H9 (cell line): ENCODE measurements around the gene EXO1. TPM values are rescaled to one million over a fixed set of nuclear protein-coding genes. Genes with fewer than 3 reads are reported as not detected.

Source experiments
- DNase-seq: peaks from one replicate; pipeline ENCODE4 v3.0.0-alpha.2; 2017
- H2AFZ ChIP-seq: one replicate; pipeline ENCODE4 v1.6.1; 2013; ENCODE audit warnings: mild to moderate bottlenecking, low read length, control low read depth, moderate library complexity
- H2AK5ac ChIP-seq: 2 replicates; pipeline ENCODE4 v1.6.1; 2013; ENCODE audit warnings: low read length, control low read depth, mixed read lengths; ENCODE audit not compliant: insufficient read length
- H2BK120ac ChIP-seq: one replicate; pipeline ENCODE4 v1.6.1; 2013; ENCODE audit warnings: low read depth, mild to moderate bottlenecking, low read length, control low read depth, inconsistent platforms; ENCODE audit not compliant: poor library complexity, severe bottlenecking
- H2BK12ac ChIP-seq: 2 replicates; pipeline ENCODE4 v1.6.1; 2013; ENCODE audit warnings: low read length, control low read depth, mixed read lengths, low read depth; ENCODE audit not compliant: insufficient read length
- H2BK15ac ChIP-seq: 2 replicates; pipeline ENCODE4 v1.6.1; 2013; ENCODE audit warnings: low read depth, low read length, control low read depth
- H2BK20ac ChIP-seq: one replicate; pipeline ENCODE4 v1.6.1; 2013; ENCODE audit warnings: low read depth, mild to moderate bottlenecking, low read length, control low read depth, inconsistent platforms; ENCODE audit not compliant: poor library complexity, severe bottlenecking
- H2BK5ac ChIP-seq: 2 replicates; pipeline ENCODE4 v1.6.1; 2013; ENCODE audit warnings: low read length, control low read depth, mixed read lengths; ENCODE audit not compliant: insufficient read length
- H3K14ac ChIP-seq: 2 replicates; pipeline ENCODE4 v1.6.1; 2013; ENCODE audit warnings: low read length, control low read depth; ENCODE audit not compliant: insufficient read depth
- H3K18ac ChIP-seq: 2 replicates; pipeline ENCODE4 v1.6.1; 2013; ENCODE audit warnings: low read depth, mild to moderate bottlenecking, mixed read lengths, low read length, control low read depth; ENCODE audit not compliant: insufficient read length
- H3K23ac ChIP-seq: 2 replicates; pipeline ENCODE4 v1.6.1; 2013; ENCODE audit warnings: low read length, control low read depth, mixed read lengths, low read depth; ENCODE audit not compliant: insufficient read length
- H3K23me2 ChIP-seq: 2 replicates; pipeline ENCODE4 v1.6.1; 2013; ENCODE audit warnings: low read depth, mild to moderate bottlenecking, mixed read lengths, low read length, control low read depth; ENCODE audit not compliant: insufficient read length, poor library complexity, severe bottlenecking
- H3K27ac ChIP-seq: 2 replicates; pipeline ENCODE4 v1.5.1; 2013; ENCODE audit warnings: low read length, control low read depth, mixed read lengths, low read depth; ENCODE audit not compliant: insufficient read length
- H3K27me3 ChIP-seq: 2 replicates; pipeline ENCODE4 v1.6.1; 2013; ENCODE audit warnings: low read length, control low read depth, inconsistent platforms; ENCODE audit not compliant: insufficient read depth
- H3K4ac ChIP-seq: 2 replicates; pipeline ENCODE4 v1.6.1; 2013; ENCODE audit warnings: low read depth, mild to moderate bottlenecking, control low read depth, inconsistent platforms, low read length, moderate library complexity
- H3K4me1 ChIP-seq: 2 replicates; pipeline ENCODE4 v1.6.1; 2013; ENCODE audit warnings: low read length, control low read depth, inconsistent platforms; ENCODE audit not compliant: insufficient read depth
- H3K4me2 ChIP-seq: 2 replicates; pipeline ENCODE4 v1.6.1; 2013; ENCODE audit warnings: low read length, control low read depth, mixed read lengths; ENCODE audit not compliant: insufficient read length, insufficient read depth
- H3K56ac ChIP-seq: 2 replicates; pipeline ENCODE4 v1.6.1; 2013; ENCODE audit warnings: low read depth, mild to moderate bottlenecking, mixed read lengths, low read length, control low read depth; ENCODE audit not compliant: insufficient read length
- H3K79me1 ChIP-seq: 2 replicates; pipeline ENCODE4 v1.6.1; 2013; ENCODE audit warnings: low read depth, mild to moderate bottlenecking, moderate library complexity, low read length, control low read depth, inconsistent platforms; ENCODE audit not compliant: insufficient read depth, poor library complexity, severe bottlenecking
- H3K79me2 ChIP-seq: 2 replicates; pipeline ENCODE4 v1.6.1; 2013; ENCODE audit warnings: low read length, control low read depth, inconsistent platforms; ENCODE audit not compliant: insufficient read depth
- H3K9ac ChIP-seq: 2 replicates; pipeline ENCODE4 v1.6.1; 2013; ENCODE audit warnings: low read length, control low read depth, mixed read lengths; ENCODE audit not compliant: insufficient read length; ENCODE audit errors: extremely low read depth
- H3K9me3 ChIP-seq: one replicate; pipeline ENCODE4 v1.6.1; 2013; ENCODE audit warnings: low read depth, low read length, inconsistent platforms; ENCODE audit not compliant: control insufficient read depth
- H3T11ph ChIP-seq: one replicate; pipeline ENCODE4 v1.6.1; 2013; ENCODE audit warnings: mild to moderate bottlenecking, low read length, control low read depth, inconsistent platforms
- H4K20me1 ChIP-seq: one replicate; pipeline ENCODE4 v1.6.1; 2013; ENCODE audit not compliant: control insufficient read depth, insufficient read length, insufficient read depth
- H4K5ac ChIP-seq: 2 replicates; pipeline ENCODE4 v1.6.1; 2013; ENCODE audit warnings: low read depth, mild to moderate bottlenecking, mixed read lengths, low read length, control low read depth; ENCODE audit not compliant: insufficient read length
- H4K8ac ChIP-seq: replicated peaks from 2 replicates; pipeline ENCODE4 v1.6.1; 2013; ENCODE audit warnings: low read length, control low read depth, mixed read lengths, low read depth; ENCODE audit not compliant: insufficient read length
- H4K91ac ChIP-seq: 2 replicates; pipeline ENCODE4 v1.6.1; 2013; ENCODE audit warnings: low read depth, mild to moderate bottlenecking, moderate library complexity, mixed read lengths, low read length, control low read depth; ENCODE audit not compliant: insufficient read length
- H3K27ac Mint-ChIP-seq, 3 experiments: 2 replicates in 2 of 3; 3 replicates in 1 of 3; pipeline ENCODE4 v1.8.0; 2020 to 2021; ENCODE audit warnings: mixed read lengths in 3 of 3, mild to moderate bottlenecking in 1 of 3, moderate library complexity in 1 of 3
- H3K27me3 Mint-ChIP-seq: 2 replicates; pipeline ENCODE4 v1.8.0; 2021; ENCODE audit warnings: low read depth, mild to moderate bottlenecking, moderate library complexity, mixed read lengths
- H3K36me3 Mint-ChIP-seq, 3 experiments: 2 replicates in 2 of 3; 3 replicates in 1 of 3; pipeline ENCODE4 v1.8.0; 2020 to 2021; ENCODE audit warnings: low read depth in 3 of 3, mixed read lengths in 3 of 3; ENCODE audit not compliant: insufficient read depth in 1 of 3
- H3K4me1 Mint-ChIP-seq, 2 experiments: 2 replicates each; pipeline ENCODE4 v1.8.0; 2020; ENCODE audit warnings: mixed read lengths in 2 of 2
- H3K4me3 Mint-ChIP-seq, 2 experiments: 2 replicates in 1 of 2; 3 replicates in 1 of 2; pipeline ENCODE4 v1.8.0; 2020 to 2021; ENCODE audit warnings: mild to moderate bottlenecking in 2 of 2, mixed read lengths in 2 of 2, moderate library complexity in 1 of 2
- H3K9me3 Mint-ChIP-seq, 2 experiments: 2 replicates in 1 of 2; 3 replicates in 1 of 2; pipeline ENCODE4 v1.8.0; 2020; ENCODE audit warnings: mild to moderate bottlenecking in 2 of 2, mixed read lengths in 2 of 2, moderate library complexity in 1 of 2
- CTCF ChIP-seq: fragments of 200-600 bp; sonication (generic); conservative IDR thresholded peaks from 3 replicates; pipeline ENCODE4 v1.8.0; 2021; ENCODE audit warnings: antibody characterized with exemption, mild to moderate bottlenecking
- WGBS: extraction: QIAGEN DNeasy Blood & Tissue Kit; methylation state at CpG from one replicate; pipeline ENCODE4 v1.1.7; 2013; ENCODE audit warnings: missing lambda C conversion rate, low lambda C conversion rate, mixed read lengths; ENCODE audit not compliant: insufficient read length; ENCODE audit errors: extremely low coverage; 5-methylcytosine and 5-hydroxymethylcytosine counted together
- total RNA-seq: library from RNA; stranded (reverse); gene quantifications from 2 replicates; pipeline ENCODE4 v1.2.1, GENCODE V29; 2021

The EXO1 gene
- total RNA-seq, 1 experiment from 2014 or later, result 43.2 TPM

- H3K36me3 Mint-ChIP-seq, result peaks cover 0 to 3% (median 0%) of the 10 kb centered on the region in 3 experiments; a peak in 3 of 7 replicates
- TF ChIP-seq CTCF, result no peak
- no CpG with 5 or more reads among the region's 12 CpGs for WGBS
Measured at GRCh38 chr1:241917487-241917886, 69.5 kb downstream of the EXO1 start.

More at GRCh38 chr1:241917487-241917886, 69.5 kb downstream of the EXO1 start:
- Histone ChIP-seq H3K9ac (no peak overlapping the region), H3K79me1 (no peaks in the 10 kb centered on the region), H3K18ac (no peak overlapping the region), H3K27ac (no peak overlapping the region), H3K23me2 (no peaks in the 10 kb centered on the region), H2BK15ac (no peak overlapping the region), H2BK5ac (no peak overlapping the region), H2AFZ (no peak overlapping the region), H3K27me3 (no peaks in the 10 kb centered on the region), H3K14ac (no peak overlapping the region), H4K5ac (no peak overlapping the region), H3K9me3 (no peaks in the 10 kb centered on the region), H4K8ac (no peak overlapping the region), H2BK20ac (no peak overlapping the region), H3K23ac (no peak overlapping the region), H2BK12ac (no peak overlapping the region), H4K20me1 (no peaks in the 10 kb centered on the region), H2AK5ac (no peak overlapping the region), H3K4me2 (no peak overlapping the region), H2BK120ac (no peak overlapping the region), H3K79me2 (no peaks in the 10 kb centered on the region), H3K56ac (no peak overlapping the region), H3T11ph (no peak overlapping the region), H3K4ac (no peak overlapping the region), H4K91ac (no peak overlapping the region), H3K4me1 (no peaks in the 10 kb centered on the region)
- Mint-ChIP-seq H3K4me3 (no peak overlapping the region), H3K27ac (no peak overlapping the region), H3K27me3 (no peaks in the 10 kb centered on the region; the same call in 1 of the 2 replicates), H3K9me3 (no peaks in the 10 kb centered on the region), H3K4me1 (peaks cover 2 to 5% of the 10 kb centered on the region in 2 experiments; a peak in 3 of 4 replicates)
- DNase-seq, result no peak
